ENCODE measurements around the gene WWOX.

The WWOX gene

DNA sequence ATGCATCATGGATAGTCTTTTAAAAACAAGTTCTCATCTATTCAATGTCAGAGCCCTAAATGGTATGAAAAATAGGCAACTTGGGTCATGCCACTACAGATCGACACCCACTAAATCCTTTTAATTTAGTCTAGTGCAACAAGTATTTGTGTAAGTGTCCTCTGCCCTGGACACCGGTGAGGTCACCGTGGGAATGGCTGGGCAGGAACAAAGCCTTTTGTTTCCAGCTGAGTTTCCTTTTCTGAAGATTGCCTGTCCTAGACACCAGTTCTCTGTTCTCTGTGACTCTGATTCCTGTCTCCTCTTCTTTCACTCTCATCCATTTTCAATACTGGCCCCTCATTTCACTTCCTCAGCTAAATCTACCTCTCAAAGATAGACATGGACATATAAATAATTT, 1054.6 kb downstream of the WWOX start:
- DNase-seq (ENCODE audit: low spot score): no peak

DNA sequence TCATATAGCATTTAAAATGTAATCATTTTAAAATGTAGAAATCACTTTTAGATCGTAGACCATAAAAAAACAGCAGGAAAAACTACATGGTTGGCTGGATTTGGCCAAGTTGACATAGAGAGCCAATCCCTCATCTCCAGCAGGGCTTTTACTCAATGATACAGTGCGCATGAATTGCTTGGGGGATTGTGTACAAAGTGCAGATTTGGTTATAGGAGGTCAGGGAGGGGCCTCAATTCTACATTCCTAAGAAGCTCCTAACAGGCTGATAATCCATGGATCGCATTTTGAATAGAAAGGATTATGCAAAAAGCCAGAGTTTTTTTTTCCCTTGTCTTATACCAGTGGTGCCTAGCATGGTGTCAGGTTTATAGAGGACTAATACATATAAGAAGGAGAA, 1056.0 kb downstream of the WWOX start:
- DNase-seq (ENCODE audit: low spot score): no peak

DNA sequence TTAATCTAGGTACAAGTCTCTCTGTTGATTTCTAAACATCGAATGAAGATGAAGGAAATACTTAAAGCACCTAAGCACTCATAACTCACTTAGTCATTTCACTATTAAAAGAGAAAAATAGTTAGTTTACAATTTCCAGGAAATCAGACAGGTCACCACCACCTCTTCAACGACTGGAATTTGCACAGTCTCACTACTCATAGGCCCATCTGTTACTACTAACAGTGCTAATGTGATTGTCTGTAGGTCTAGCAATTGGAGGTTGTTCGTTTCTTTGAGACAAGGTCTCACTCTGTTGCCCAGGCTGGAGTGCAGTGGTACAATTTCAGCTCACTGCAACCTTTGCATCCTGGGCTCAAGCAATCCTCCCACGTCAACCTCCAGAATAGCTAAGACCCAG, 1056.5 kb downstream of the WWOX start:
- no peak for DNase-seq (ENCODE audit: low spot score)

DNA sequence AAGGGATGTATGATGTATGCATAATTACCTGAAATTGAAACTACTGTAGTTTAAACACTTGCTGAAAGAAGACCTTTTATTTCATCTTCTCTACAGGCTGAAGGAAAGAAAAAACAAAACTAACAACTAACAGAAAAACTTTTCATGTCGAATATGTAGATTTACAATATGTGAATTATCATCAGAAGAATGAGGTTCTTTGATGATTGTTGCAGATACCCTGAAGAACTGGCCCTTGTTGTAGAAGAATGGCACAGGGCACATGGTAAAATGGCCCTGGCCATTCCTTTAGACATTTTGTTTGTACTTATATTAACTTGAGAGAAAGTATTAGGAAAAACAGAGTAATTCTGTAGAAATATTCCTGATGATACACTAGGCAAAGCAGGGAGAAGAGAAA, 1057.3 kb downstream of the WWOX start:
- no peak for DNase-seq (ENCODE audit: low spot score)

DNA sequence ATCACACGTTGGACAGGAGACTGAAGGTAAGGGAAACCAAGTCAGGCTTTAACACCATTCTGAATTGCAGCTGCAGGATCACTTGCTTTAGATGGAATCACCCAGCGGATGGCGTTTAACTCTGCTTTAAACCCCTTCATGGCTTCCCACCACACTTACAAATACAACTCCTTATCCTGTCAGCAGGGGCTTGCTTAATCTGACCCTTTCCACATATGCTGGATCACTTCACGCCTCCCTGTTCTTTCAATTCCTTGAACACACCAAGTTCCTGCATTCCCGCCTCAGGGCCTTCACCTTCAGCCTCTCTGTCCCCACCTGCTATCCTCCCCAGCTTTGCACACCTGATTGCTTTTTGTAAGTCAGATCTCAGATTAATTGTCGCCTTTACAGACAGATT, 1058.9 kb downstream of the WWOX start:
- DNase-seq (ENCODE audit: low spot score): no peak

DNA sequence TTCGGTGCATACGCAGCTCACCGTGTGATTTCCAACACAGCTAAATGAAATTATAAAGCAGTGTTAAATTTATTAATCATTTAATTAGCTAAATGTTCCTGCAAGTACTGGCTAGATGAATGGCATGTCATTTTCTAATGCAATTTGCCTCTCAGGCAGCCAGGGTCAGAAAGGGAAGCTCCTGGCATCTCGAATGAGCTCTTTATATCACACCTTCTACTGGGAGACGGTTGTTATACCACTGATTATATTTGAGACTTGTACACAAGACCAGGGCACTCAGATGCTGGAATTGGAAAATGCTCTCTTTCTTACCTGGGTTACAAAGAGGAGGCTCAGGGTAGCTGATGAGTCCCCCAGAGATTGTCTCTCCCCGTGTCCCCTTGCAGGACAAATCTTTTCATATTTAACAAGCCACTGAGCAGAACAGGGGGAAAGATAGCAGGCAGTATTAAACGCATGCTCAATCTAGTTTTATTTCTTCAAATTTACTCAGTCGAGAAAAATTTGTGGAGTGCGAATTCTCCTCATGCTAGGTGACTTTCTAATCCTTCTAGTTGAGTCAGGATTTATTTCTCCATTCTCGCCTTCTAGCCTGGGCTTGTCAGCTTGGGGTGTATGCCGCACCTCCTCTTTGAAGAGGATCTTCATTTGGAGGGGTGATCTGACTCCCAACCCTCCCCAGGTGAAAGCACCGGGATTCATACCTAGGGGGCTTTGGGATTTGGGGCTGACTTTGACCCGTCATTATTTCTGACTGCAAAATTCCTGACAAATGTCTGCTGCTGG, 1060.0 kb downstream of the WWOX start:
- DNase-seq (ENCODE audit: low spot score): no peak

DNA sequence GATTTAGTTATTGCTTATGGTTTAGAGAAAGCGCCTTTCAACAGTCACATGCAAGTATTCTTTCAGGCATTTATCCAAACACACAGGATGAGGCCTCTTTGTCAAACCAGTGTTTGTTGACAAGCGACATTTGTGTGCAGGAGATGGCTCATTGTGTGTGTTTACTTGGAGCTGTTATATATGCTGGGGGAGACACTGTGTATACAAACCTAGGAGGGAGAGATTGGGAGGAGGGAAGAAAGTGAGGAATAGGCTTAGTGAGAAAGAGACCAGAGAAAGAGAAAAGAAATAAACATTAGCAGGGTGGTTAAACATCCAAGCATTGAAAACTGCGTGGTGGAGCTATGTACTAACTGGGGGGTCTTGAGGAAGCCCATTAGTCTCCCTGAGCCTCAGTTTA, 1063.5 kb downstream of the WWOX start:
- DNase-seq (ENCODE audit: low spot score): no peak

DNA sequence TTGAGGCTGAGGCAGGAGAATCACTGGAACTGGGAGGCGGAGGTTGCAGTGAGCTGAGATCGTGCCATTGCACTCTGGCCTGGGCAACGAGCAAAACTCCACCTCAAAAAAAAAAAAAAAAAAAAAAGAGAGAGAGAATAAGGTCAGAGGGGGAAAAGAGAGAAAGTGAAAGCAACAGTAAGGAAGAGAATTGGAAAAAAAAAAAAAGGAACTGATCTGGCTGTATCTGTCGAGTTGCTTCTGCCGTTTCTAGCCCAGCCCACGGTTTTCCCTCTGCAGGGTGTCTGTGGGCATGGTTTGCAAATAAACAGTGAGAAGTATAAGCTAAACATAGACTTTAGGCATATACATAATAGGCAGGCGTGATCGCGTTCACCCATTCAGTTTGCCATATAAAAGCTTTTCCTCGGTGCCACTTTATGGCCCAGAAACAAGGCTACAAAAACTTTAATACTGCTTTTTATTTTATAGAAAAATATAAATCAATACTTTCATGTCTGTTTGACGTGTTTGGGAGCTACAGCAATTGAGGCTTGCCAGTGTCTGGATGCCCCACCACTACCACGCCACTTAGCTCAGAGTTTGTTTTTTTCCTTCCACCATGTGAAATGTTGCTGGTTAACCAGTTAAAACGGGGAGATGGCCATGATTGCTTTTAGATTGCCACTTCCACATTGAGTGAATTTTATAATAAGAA, 1064.4 kb downstream of the WWOX start:
- DNase-seq (ENCODE audit: low spot score): no peak

DNA sequence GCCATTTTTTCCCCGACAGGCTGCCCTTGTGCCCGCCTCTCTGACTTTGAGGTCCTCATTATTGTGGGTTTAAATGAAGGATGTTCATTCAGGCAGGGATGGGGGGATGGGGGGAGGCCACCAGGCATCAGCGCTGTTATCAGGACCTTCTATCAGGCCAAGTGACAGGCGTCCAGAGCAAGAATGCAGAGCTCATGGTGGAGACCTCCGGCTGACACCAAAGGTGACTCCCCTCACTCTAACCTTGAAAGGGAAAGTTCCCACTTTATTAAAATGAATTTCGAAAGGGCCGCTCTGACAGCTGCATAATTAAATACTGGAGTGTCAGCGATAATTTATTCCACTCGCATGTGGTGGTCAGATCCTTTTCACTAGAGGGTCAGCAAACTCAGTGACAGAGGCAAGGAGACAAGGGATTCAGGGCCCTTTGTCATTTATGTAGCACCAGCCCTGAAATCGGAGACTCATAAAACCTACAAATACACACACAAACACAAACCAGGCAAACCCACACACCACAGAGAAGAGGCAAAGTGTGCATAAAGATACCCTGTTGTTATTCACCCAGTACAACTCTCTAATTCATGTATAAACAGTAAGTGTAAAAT, 1065.0 kb downstream of the WWOX start:
- no peak for DNase-seq (ENCODE audit: low spot score)

DNA sequence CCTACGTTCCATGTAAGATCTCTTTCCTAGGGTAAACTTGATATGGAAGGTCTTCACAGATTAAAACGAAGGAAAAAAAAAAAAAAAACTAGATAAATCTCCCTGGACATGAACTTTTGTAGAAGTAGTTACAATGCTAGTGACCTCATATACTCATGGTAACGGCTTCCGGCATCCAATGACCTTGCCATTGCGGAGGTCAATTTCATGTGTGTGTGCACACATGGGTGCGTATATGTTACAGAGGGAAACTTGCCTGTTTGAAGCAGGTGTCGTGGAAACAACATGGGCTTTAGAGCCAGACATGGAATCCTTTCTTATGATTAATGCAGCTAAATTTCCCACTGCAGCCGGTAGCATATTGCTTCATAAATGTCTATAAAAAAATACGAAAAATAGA, 1065.6 kb downstream of the WWOX start:
- DNase-seq (ENCODE audit: low spot score): no peak

DNA sequence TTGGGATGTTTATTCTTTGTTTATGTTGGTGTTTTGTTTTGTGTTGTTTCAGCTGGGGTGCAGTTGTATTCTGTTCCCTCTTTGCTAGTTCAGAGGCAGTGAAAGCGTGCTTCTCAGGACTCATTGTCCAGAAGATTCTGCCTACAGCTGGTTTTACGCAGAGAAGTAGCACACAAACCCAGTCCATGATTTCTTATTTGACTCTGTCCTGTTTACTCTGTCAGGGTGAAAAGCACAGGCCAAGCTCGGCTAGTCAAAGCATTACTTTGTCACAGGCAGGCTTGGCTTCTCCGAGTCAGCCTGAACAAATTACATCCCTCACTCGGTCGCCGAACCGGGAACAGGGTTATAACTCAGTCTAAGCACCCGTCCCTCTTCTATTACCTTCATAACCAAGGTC, 1066.1 kb downstream of the WWOX start:
- no peak for DNase-seq (ENCODE audit: low spot score)

DNA sequence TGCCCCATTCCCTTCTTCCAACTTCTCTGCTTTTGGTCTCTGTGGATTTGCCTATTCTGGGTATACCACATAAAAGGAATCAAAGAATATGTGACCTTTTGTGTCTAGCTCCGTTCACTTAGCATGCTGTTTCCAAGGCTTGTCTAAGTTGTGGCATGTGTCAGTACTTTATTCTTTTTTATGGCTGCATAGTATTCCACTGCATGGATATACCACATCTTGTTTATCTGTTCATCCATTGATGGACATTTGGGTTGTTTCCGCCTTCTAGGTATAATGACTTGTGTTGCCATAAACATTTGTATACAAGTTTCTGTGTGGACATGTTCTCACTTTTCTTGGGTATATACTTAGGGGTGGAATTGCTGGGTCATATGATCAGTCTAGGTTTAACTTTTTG, 1068.4 kb downstream of the WWOX start:
- DNase-seq (ENCODE audit: low spot score): no peak

DNA sequence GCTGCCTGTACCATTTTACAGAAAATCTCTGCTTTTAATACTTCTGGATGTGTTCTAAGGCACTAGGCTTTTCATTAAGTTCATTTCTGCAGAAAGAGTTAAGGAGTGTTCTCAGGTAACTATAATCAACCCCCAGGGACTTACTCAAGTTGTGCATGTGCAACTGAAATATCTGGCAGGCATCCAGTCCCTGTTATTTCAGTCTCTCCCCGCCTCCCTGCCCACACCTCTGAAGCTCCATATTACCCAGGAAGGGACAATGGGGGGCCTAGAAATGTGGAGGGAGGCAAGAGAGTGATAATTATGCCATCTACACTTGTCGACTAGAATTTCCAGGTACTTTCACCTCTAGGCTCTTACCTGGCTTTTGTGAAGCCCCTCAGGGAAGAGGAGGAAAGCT, 1068.9 kb downstream of the WWOX start:
- no peak for DNase-seq (ENCODE audit: low spot score)

DNA sequence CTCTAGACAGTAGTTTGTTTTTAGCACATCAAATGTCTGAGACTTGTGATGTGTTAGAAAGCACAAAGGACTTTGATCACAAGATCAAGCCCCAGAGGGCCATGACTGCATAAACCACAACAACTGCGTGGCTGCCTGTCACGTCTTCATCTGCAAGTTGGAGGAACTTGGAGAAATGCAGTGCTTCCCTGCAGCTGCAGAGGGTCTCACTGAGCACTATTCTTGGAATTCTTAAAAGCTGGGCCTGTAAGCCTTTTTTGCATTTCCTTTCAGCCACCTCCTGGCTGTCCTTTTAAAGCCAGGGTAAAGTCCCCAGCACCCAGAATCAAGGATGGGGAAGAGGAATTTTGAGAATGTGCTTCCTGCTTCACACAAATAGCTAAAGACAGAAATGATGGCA, 1069.8 kb downstream of the WWOX start:
- no peak for DNase-seq (ENCODE audit: low spot score)

DNA sequence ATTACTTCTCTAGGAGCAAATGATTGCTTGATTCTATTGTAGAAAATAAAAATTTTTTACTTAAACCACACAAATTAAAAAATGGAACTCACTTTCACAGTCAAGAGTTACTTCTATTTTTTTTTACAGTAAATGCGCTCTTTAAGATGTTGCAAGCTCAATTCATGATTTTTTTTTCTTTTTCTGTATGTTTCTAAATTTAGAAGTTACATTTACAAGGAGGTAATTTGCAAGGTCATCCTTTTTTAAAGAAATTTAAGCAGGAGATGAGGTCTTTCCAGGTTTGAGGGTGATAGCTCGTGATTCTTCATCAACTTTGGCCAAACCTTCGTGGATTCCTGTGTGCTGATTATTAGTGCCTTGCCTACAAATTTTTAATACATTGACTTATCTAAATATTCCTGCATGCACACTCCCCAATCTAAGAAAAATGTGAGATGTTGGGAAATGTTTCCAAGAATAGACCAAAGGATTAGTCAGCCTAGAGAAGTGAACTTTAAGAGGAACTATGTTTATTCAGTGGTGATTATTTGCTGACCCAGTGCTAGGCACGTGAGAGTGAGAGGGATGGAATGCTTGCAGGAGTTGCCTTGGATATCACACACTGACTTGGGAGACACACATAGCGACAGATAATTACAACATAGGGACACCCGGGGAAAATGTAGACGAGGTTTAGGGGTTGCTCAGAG, 1071.2 kb downstream of the WWOX start:
- no peak for DNase-seq (ENCODE audit: low spot score)

DNA sequence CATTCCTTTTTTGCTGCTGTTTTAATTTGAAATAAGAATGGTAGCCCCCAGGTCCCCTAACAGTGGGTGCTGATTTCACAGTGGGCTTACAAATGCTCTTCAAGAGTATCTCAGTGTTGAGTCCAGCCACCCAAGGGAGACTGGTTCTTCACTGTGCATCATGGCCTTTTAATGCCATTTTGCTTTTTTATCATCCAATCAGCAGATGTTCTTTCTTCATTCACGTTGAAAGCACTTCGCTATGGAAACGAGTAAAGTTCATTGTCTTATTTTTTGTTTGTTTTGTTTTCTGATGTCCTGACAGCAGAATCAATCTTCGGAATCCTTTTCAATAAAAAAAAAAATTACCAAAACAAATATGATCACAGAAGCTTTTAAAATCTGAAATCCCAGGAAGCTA, 1072.0 kb downstream of the WWOX start:
- DNase-seq (ENCODE audit: low spot score): no peak

DNA sequence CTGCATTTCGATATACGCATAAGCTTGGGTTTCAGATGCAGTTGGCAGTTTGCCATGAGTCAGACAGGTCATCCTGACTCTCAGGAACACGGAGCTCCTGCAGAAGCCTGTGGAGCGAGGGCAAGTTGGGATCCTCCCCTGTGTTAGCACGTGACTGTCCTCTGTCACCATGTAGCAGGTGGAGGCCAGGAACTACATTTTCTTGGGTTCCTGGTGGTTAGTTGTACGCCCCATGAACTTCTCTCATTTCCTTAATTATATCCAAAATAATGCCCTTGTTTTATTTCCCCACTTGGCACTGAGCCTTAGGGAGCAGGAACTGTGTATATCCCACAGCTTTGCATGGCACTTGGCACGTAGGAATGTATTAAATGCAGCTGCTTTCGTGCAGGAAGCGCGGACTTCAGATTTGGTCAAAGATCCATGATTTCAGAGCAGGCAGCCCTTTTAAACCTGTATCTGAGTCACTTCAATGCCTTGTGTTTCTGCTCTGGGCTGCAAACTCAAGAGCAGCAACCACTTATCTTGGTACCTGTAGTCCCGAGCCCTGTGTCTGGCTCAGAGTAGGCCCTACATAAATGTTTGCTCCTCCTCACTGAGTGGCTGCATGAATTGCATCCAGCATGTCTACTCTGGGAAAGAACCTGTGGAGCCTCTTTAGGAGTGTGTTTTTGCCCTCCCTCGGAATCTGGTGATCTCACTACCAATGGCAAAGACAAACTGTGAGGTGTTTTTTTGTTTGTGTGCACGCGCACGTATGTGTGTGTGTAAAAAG, 1072.7 kb downstream of the WWOX start:
- DNase-seq (ENCODE audit: low spot score): no peak

DNA sequence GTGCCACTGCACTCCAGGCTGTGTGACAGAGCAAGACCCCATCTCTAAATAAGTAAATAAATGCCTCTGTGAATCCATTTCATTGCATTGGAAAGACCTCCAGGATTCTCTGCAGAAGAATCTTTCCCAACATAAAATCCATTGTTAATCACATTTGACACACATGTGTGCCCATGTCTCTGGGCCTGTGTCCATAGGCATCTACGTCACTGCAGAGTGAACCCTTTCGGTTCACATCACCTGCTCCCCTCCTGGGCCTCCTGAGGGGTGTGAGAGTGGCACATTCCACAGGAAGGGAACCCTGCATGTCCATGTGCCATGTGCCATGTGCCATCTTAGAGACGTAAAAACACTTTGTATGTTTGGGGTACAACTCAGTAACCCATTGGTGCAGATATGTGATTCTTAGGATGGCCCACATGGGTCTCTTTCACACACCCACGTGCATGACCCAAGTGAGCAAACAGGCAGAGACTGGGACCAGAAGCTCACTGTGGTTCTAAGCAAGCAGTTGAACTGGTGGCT, 1073.6 kb downstream of the WWOX start:
- DNase-seq (ENCODE audit: low spot score): no peak

DNA sequence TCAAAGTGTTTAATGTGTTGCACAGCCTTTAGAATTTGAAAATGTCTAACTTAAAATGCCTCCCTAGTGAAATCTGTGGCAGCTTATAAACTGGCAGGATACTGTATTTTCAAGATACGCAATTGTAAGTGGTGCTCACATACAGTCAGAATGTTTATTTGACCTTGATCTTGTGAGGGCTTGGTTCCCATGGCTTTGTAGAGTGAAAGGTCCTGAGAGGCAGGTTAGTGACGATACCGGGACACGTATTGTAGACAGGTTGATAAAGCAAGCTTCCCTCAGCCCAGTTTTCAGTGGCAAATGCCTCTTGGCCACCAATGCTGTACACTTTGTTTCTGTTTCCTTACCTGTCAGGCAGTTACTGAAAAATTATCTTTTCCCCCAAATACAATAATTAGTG, 1074.5 kb downstream of the WWOX start:
- DNase-seq (ENCODE audit: low spot score): no peak

DNA sequence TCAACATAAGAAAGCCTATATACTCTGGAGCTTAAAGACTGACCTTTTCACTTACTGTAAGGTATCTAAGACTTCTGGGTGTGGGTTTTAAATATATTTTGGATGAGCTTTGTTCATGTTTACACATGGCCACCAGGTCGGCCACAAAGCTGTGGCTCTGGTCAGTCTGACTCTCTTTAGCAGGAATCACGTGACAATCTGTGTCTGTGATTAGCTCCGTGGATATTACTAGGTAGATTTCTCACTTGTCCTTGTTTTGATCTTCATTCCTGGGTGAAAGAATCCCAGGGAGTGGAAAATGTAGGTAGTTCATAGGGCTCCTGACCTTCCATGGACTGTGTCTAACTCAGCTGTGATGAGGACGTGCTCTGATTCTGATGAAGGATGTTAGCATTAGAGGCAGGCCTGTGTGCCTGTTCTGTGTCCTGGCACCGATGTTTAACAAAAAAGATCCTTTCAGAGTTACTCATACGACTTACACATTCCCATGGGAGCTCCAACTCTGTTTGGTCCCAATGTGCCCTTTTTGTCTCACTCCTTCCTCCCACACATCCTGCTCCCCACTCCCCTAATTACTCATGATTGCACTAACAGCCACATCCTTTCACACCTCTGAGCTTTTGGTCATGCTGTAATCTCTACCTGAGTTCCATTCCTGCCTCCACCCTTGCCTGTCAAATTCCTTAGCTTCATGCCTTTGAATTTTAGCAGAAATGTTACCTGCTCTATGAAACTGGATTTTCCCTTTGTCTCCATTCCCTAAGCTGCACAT, 1076.0 kb downstream of the WWOX start:
- DNase-seq (ENCODE audit: low spot score): no peak

DNA sequence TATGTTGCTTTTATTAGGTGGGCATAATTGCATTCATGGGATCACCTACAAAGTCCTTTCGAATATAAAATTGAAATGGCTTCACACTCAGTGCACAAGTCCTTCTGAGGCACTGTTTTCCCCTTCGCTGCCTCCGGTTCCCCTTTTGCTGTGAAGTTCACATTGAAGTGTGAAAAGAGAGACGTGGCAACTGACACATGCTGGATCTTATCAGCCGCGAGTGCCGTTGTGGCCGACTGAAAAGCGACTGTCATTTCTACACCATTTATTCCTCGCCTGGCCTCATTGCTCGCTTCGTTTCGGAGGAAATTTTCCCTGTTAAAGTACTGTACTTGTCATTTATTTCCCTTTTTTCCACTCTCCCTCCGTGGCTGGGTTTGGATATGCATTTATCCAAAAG, 1077.6 kb downstream of the WWOX start:
- DNase-seq (ENCODE audit: low spot score): no peak

Data from AG08395 (cell line).